Mesothelial cell of epicardium (in vitro differentiated cells): Measurements from ENCODE around the gene HPSE2. TPM values are rescaled to one million over a fixed set of nuclear protein-coding genes. Genes with fewer than 3 reads are reported as not detected.

ENCODE experiments used
- DNase-seq, 2 experiments: peaks; one replicate each; pipeline ENCODE4 v3.0.0; 2021; ENCODE audit warnings: low spot score in 2 of 2; ENCODE audit not compliant: unreplicated experiment in 2 of 2
- H3K27ac Mint-ChIP-seq: 2 replicates; pipeline ENCODE4 v1.8.0; 2021; ENCODE audit warnings: mixed read lengths
- H3K27me3 Mint-ChIP-seq: 2 replicates; pipeline ENCODE4 v1.8.0; 2021; ENCODE audit warnings: low read depth, mixed read lengths
- H3K36me3 Mint-ChIP-seq: 2 replicates; pipeline ENCODE4 v1.8.0; 2021; ENCODE audit warnings: mixed read lengths
- H3K4me1 Mint-ChIP-seq: 2 replicates; pipeline ENCODE4 v1.8.0; 2021; ENCODE audit warnings: mixed read lengths
- H3K4me3 Mint-ChIP-seq: 2 replicates; pipeline ENCODE4 v1.8.0; 2021; ENCODE audit warnings: mild to moderate bottlenecking, moderate library complexity, mixed read lengths
- H3K9me3 Mint-ChIP-seq: 2 replicates; pipeline ENCODE4 v1.8.0; 2021; ENCODE audit warnings: mixed read lengths
- total RNA-seq: library from RNA; stranded (reverse); gene quantifications from 3 replicates; pipeline ENCODE4 v1.2.1, GENCODE V29; 2021
- TF ChIP-seq, protein P1 (sequence below): fragments of 200-600 bp; sonication (generic); IDR thresholded peaks from one replicate; pipeline ENCODE4 v1.5.0; 2021; ENCODE audit warnings: antibody characterized with exemption; ENCODE audit not compliant: unreplicated experiment

Gene HPSE2
- total RNA-seq, 1 donor from 2014 or later = 2.3 TPM

DNA sequence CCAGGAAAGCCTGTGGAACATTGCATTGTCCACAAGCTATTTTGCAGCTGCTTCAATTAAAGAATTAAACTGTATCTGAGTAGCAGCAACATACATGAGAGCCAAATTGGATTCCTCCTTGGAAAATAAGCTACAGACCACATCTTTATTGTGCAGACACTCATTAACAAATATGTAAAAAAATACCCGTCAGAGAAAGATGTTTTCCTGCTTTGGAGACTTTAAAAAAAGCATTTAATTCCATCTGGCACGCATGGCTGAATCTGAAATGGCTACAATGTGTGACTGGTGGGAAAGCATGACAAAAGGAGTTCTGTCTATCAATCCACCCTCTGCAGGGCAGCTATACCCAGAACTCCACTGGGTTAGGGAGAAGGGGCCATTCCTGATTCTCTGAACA lies 715.8 kb downstream of the HPSE2 start:
- TF ChIP-seq, protein P1, sequence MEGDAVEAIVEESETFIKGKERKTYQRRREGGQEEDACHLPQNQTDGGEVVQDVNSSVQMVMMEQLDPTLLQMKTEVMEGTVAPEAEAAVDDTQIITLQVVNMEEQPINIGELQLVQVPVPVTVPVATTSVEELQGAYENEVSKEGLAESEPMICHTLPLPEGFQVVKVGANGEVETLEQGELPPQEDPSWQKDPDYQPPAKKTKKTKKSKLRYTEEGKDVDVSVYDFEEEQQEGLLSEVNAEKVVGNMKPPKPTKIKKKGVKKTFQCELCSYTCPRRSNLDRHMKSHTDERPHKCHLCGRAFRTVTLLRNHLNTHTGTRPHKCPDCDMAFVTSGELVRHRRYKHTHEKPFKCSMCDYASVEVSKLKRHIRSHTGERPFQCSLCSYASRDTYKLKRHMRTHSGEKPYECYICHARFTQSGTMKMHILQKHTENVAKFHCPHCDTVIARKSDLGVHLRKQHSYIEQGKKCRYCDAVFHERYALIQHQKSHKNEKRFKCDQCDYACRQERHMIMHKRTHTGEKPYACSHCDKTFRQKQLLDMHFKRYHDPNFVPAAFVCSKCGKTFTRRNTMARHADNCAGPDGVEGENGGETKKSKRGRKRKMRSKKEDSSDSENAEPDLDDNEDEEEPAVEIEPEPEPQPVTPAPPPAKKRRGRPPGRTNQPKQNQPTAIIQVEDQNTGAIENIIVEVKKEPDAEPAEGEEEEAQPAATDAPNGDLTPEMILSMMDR = no peak
- Mint-ChIP-seq H3K9me3 (peaks cover 5% of the 10 kb centered on the region), H3K4me3 (no peak overlapping the region), H3K4me1 (peaks cover 15% of the 10 kb centered on the region), H3K27ac (no peak overlapping the region), H3K36me3 (no peaks in the 10 kb centered on the region), H3K27me3 (no peaks in the 10 kb centered on the region)
- no peak for DNase-seq

DNA sequence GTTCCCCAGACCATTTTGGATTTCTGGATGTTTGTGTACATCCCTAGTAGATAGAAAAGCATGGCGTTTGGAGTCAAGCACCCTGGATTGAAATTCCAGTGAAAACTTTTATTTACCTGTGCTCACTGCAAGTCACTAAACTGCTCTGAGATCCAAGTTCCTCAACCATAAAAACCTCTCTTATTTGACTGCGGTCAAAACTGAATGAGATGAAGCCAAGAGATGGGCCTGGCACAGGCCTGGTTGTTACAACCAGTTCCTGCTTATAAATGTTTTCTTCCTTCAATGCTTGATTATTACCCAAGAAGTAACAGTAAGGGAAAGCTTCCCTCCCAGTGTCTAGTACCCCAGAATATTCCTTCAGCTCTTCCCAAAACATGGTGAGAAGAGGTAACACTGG lies 718.0 kb downstream of the HPSE2 start:
- Mint-ChIP-seq H3K27me3 (no peaks in the 10 kb centered on the region), H3K4me1 (peaks cover 15% of the 10 kb centered on the region), H3K27ac (no peak overlapping the region), H3K9me3 (peaks cover 5% of the 10 kb centered on the region), H3K36me3 (no peaks in the 10 kb centered on the region), H3K4me3 (no peak overlapping the region)
- TF ChIP-seq, protein P1 = no peak
- no peak for DNase-seq

DNA sequence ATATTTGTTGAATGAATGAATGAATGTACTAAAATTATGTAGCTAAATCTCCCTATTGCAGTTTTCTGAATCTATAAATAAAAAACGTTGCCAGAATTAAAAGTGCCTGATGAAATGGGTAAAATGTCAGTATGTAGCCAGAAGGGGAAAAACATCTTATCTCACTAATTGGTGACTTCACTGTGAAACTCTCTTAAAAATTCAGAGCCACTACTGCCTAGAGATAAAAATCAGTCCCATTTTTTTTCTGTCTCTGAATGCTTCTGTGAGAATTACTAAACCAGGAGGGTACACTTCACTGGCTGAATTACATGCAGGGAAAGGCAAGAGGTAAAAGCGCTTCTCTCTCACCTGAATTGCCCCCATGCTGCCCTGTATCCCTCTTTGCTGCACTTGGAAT lies 719.3 kb downstream of the HPSE2 start:
- peaks cover 4% of the 10 kb centered on the region for H3K9me3 Mint-ChIP-seq

DNA sequence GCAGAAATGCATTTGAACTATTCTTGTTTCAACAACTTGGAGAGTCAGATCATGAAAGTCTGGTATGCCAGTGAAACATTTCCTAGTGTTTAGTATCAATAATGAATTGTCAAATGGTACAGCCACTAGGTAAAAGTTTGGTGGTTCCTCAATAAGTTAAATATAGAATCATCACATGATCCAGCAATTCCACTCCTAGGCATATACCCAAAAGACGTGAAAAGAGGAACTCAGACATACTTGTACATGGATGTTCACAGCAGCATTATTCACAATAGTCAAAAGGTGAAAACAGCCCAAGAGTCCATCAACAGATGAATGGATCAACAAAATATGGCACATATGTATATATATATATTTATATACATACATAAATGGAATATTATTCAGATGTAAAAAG lies 721.9 kb downstream of the HPSE2 start:
- Mint-ChIP-seq H3K36me3 (no peaks in the 10 kb centered on the region), H3K27me3 (no peaks in the 10 kb centered on the region), H3K4me1 (peaks cover 11% of the 10 kb centered on the region), H3K4me3 (no peak overlapping the region), H3K27ac (no peak overlapping the region), H3K9me3 (no peaks in the 10 kb centered on the region)
- TF ChIP-seq, protein P1 = no peak
- no peak for DNase-seq

More for the DNA sequence above, 719.3 kb downstream of the HPSE2 start:
- Mint-ChIP-seq H3K27ac (peak overlapping the region; percentile 18), H3K27me3 (no peaks in the 10 kb centered on the region), H3K36me3 (no peaks in the 10 kb centered on the region), H3K4me3 (no peak overlapping the region), H3K4me1 (peaks cover 15% of the 10 kb centered on the region)
- DNase-seq = no peak
- TF ChIP-seq, protein P1 = no peak

DNA sequence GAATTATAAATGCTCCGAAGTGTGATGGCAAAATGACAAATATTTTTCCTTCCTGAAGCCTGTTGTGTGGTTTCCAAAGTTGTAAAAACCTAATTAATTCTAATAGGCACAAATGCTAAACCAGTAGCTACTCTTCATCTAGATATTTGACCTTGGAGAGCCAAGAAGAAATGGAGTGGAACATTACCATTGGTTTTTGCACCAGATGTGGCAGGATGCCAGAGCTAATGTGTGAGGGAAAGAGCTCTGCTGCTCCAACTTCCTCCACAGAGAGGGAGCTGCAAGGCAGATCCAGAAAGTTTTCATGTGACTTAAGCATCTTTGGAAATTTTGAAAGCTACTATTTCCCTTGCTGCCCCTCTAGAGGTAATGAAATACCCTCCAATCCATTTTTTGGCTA lies 723.8 kb downstream of the HPSE2 start:
- Mint-ChIP-seq H3K4me1 (peaks cover 10% of the 10 kb centered on the region), H3K27me3 (no peaks in the 10 kb centered on the region), H3K4me3 (no peak overlapping the region)

More for the DNA sequence above, 723.8 kb downstream of the HPSE2 start:
- Mint-ChIP-seq H3K9me3 (no peaks in the 10 kb centered on the region), H3K36me3 (no peaks in the 10 kb centered on the region), H3K27ac (no peak overlapping the region)
- TF ChIP-seq, protein P1 = no peak
- no peak for DNase-seq
